Measurements from ENCODE around the gene NOL6.
A peak's percentile ranks its signal among the peaks of the same experiment; 100 is the strongest.
"Not testable (repeated sequence)": the region's sequence is repeated elsewhere in the genome, so short reads cannot be mapped to it uniquely, and the experiment has no call there.

The NOL6 gene, protein sequence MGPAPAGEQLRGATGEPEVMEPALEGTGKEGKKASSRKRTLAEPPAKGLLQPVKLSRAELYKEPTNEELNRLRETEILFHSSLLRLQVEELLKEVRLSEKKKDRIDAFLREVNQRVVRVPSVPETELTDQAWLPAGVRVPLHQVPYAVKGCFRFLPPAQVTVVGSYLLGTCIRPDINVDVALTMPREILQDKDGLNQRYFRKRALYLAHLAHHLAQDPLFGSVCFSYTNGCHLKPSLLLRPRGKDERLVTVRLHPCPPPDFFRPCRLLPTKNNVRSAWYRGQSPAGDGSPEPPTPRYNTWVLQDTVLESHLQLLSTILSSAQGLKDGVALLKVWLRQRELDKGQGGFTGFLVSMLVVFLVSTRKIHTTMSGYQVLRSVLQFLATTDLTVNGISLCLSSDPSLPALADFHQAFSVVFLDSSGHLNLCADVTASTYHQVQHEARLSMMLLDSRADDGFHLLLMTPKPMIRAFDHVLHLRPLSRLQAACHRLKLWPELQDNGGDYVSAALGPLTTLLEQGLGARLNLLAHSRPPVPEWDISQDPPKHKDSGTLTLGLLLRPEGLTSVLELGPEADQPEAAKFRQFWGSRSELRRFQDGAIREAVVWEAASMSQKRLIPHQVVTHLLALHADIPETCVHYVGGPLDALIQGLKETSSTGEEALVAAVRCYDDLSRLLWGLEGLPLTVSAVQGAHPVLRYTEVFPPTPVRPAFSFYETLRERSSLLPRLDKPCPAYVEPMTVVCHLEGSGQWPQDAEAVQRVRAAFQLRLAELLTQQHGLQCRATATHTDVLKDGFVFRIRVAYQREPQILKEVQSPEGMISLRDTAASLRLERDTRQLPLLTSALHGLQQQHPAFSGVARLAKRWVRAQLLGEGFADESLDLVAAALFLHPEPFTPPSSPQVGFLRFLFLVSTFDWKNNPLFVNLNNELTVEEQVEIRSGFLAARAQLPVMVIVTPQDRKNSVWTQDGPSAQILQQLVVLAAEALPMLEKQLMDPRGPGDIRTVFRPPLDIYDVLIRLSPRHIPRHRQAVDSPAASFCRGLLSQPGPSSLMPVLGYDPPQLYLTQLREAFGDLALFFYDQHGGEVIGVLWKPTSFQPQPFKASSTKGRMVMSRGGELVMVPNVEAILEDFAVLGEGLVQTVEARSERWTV

DNA sequence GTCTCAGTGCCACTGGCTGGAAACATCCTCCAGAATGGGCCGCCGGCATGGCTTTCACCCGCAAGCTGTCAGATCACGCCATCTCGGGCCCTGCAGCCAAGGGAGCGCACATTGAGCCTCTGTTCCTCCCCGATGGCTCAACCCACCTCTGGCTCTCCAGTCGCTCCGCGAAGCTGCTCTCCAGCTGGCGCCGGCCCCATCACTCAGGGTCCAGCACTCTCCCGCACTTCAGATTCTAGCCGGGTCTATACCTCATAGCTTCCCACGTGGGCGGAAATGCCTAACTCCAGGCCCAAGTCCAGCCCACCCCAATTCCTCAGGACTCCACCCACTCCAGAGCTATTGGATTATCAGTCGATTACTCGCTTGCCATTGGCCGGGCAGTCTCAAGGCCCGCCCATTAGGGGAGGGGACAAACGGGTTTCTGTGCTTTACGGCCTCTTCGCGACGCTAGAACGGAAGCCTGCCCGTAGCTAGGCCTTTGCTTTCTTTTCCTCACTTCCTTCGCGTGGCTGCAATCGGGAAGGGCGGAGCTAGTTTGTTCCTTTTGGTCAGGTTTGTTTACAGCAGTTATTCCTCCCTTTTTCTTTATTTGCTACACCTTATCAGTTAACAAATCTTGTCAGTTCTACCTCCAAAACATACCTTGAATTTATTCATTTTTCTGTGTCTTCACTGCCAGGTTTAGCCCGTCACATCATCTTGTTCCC is at the start of gene NOL6:
NOL6 (minus strand) TSS at position 282 of the 710 bp plus-strand sequence; CDS start at position 200, 82 bp downstream.
- peak; percentile 99 for DNase-seq

GRCh38 chr9:33521861-33522260 is 48.1 kb upstream of the NOL6 start:
- DNase-seq, result not testable (repeated sequence)

GRCh38 chr9:33517934-33518577 is 44.3 kb upstream of the NOL6 start:
- not testable (repeated sequence) for DNase-seq

DNA sequence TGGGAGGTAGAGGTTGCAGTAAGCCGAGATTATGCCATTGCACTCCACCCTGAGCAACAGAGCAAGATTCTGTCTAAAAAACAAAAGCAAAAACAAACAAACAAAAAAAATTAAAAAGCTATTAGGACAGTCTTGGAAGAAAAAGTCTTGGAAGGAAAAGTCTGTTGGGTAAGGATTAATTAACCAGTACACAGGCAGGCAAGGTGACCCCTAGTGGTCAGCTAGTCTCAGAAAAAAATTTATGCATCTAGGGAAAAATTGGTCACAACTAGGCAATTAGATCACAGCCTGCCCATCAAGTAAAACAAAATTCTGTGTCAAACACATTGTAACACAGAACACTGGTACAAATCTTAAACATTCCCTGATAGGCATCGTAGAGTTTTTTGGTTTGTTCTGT is 43.6 kb upstream of the NOL6 start:
- peak; percentile 16 for DNase-seq

DNA sequence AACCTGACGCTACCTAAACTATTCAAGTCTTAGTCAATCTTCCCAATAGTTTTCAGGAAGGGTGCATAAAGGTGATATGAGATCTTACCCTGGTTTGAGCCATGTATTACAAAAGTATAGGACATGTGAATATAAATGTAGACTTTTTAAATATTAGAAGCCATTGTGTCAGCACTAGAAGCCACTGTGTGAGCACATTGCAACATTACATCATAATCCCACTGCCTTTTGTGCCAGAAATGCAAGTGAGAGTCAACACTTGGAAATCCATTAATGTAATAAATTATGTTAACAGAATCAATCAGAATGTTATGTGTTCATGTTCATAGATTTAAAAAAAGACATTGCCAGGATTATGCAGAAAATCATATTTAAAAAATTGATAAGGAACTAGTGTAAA is 42.7 kb upstream of the NOL6 start:
- not testable (repeated sequence) for DNase-seq

GRCh38 chr9:33515342-33515995 is 41.7 kb upstream of the NOL6 start:
- peak; percentile 25 for DNase-seq

DNA sequence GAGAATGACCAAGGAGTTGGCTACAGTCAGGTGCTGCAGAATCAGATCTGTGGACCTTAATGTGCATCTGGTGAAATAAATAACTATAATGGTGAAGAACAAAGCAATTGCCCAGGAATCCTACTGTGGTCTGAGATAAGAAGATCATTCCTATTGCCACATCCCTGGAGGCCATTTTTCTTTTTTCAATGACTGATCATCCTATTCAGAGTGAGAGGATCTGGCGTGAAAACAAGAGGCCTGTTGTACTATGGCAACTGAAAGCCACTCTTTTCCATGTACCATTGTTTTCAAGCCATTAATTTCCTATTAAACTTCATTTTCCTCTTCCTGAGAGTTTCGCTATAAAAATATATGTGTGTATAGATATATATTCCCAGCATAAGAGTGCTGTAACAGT is 38.8 kb upstream of the NOL6 start:
- DNase-seq, result not testable (repeated sequence)

GRCh38 chr9:33511184-33511517 is 37.4 kb upstream of the NOL6 start:
- DNase-seq, result not testable (repeated sequence)

- peak; percentile 69 for DNase-seq
These were observed 36.8 kb upstream of the NOL6 start for GRCh38 chr9:33510262-33511183.

DNA sequence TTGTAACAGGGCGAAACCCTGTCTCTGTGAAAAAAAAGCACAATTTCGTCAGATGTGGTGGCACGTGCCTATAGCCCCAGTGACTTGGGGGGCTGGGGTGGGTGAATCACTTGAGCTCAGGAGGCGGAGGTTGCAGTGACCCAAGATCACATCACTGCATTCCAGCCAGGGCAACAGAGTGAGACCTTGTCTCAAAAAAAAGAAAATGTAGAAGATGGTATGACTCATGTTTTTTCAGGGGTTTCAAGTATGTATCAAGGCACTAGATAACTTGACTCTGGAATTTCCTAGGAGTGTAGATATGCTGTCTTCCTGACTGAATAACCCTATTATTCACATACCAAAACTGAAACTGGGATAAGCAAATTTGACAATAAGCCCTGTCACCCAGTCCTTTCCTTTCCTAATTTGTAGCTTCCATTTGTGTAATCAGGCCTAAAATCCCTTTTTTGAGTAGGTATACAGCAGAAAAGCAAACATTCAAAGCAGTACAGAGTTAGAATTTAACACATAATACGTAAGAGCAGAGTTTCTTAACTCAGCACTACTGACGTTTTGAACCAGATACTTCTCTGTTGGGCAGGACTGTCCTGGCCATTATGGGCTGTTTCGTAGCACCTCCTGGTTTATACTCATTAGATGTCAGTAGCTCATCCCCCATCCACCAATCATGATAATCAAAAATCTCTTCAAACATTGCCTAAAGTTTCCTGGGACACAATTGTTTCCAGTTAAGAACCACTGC is 33.1 kb upstream of the NOL6 start:
- DNase-seq, result no peak

- DNase-seq, result no peak
These were observed 24.7 kb upstream of the NOL6 start for GRCh38 chr9:33498387-33498786.

- DNase-seq, result not testable (repeated sequence)
These were observed 20.1 kb upstream of the NOL6 start for GRCh38 chr9:33493819-33494218.

- DNase-seq, result no peak
These were observed 15.3 kb upstream of the NOL6 start for GRCh38 chr9:33489066-33489465.

- not testable (repeated sequence) for DNase-seq
These were observed 11.6 kb upstream of the NOL6 start for GRCh38 chr9:33485312-33485711.

DNA sequence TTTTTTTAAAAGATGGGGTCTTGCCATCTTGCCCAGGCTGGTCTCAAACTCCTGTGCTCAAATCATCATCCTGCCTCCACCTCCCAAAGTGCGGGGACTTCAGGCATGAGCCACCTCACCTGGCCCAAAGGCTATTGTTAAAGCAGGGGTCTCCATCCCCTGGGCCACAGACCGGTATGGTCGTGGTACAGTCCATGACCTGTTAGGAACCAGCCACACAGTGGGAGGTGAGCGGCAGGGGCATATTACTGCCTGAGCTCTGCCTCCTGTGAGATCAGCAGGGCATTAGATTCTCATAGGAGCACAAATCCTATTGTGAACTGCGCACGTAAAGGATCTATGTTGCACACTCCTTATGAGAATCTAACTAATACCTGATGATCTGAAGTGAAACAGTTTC is 7.3 kb upstream of the NOL6 start:
- no peak for DNase-seq

DNA sequence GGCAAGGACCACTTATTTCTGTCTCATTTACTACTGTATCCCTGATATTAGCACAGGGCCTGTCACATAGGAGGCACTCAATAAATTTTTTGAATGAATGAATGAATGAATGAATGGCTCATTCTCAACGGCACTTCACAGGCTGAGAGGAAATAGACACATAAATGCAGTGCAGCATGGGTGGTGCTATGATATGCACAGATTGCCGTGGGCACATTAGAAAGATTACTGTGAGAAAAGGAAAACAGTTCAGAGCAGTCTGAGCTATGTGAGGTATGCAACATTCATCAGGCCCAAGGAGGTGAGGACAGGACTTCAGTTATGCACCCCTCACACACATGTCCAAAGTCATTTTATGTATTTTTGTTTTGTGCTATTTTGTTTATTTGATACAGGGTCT is 6.4 kb upstream of the NOL6 start:
- no peak for DNase-seq

DNA sequence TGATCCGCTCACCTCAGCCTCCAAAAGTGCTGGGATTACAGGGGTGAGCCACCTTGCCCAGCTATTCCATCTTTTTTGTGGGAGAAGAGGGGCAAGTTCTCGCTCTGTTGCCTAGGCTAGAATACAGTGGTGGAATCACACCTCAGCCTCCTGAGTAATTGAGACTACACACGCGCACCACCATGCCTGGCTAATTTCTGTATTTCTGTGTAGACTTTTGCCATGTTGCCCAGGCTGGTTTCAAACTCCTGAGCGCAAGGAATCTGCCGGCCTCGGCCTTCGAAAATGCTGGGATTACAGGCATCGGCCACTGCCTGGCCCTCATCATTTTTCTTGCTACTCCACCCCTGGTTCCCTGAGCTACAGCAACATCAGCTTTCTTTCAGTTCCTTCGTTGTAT is 2.8 kb upstream of the NOL6 start:
- no peak for DNase-seq

GRCh38 chr9:33475357-33475756 is 1.6 kb upstream of the NOL6 start:
- DNase-seq, result no peak

DNA sequence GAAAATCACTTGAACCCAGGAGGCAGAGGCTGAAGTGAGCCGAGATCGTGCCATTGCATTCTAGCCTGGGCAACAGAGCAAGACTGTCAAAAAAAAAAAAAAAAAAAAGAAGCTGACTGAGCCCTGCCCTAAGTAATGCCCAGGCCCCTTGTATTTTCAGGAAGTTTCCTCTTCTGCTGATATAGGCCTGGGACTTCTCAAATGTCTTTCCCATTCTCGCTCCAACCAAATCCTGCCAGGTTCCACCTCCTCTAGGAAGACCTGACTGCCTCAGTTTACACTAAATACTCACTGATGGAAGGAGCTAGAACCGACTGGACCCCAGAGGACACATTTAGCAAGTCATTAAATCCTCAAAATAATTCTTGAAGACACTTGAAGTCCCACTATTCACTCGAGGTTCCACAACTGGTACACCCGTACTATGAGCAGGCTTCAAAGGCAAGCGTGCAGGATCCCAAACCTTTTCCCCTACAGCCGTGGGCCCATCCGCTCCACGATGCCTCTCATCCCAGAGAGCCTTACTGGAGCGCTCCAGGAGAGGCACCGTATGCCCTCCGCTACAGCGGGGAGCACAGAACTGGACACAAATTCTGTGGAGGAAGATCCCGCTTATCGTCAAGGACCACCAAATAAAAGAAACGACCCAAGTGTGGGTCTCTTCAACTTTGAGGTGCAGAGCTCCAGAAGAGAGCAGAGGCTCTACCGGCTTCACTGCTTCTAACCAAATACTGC is 676 bp downstream of the NOL6 start:
- no peak for DNase-seq
